ENCODE data around the gene SPOPL. TPM values are rescaled to one million over a fixed set of nuclear protein-coding genes. Genes with fewer than 3 reads are reported as not detected.
"Not testable (repeated sequence)": the region's sequence is repeated elsewhere in the genome, so short reads cannot be mapped to it uniquely, and the experiment has no call there.

The SPOPL gene
- total RNA-seq, 2 experiments from 2014 or later = 15.2 to 15.3 TPM

DNA sequence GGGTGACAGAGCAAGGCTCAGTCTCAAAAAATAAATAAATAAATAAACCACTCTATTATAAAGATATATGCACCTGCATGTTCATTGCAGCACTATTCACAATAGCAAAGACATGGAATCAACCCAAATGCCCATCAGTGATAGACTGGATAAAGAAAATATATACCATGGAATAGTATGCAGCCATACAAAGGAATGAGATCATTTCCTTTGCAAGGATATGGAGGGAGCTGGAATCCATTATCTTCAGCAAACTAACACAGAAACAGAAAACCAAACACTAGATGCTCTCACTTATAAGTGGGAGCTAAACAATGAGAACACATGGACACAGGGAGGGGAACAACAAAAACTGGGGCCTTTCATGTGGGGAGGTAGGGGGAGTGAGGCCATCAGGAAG, 18.8 kb upstream of the SPOPL start:
- H3K4me3 Mint-ChIP-seq; DNase-seq; H3K36me3 Mint-ChIP-seq; H3K27ac Mint-ChIP-seq; H3K9me3 Mint-ChIP-seq (ENCODE audit: low read depth); H3K4me1 Mint-ChIP-seq; ATAC-seq; H3K27me3 Mint-ChIP-seq; CTCF ChIA-PET: not testable (repeated sequence)

- Mint-ChIP-seq H3K36me3 (peaks cover 2% of the 10 kb centered on the region), H3K27me3 (no peaks in the 10 kb centered on the region)
- no peak for ATAC-seq
These were observed 16.6 kb upstream of the SPOPL start for GRCh38 chr2:138485019-138485418.

GRCh38 chr2:138486363-138487198, 15.0 kb upstream of the SPOPL start:
- no peak overlapping the region for H3K4me3 Mint-ChIP-seq
- CTCF ChIA-PET = interaction anchor here (1.4 to 1.5 kb wide), 2 partner anchors 14 to 107 kb away, joined by 3 read pairs; no protein-coding TSS in a partner anchor
- peaks cover 2% of the 10 kb centered on the region for H3K36me3 Mint-ChIP-seq
- H3K9me3 Mint-ChIP-seq (ENCODE audit: low read depth) = peaks cover 2% of the 10 kb centered on the region
- no peak overlapping the region for H3K27ac Mint-ChIP-seq
- DNase-seq = no peak
- ATAC-seq = no peak
- no peaks in the 10 kb centered on the region for H3K27me3 Mint-ChIP-seq
- no peaks in the 10 kb centered on the region for H3K4me1 Mint-ChIP-seq

More at GRCh38 chr2:138485019-138485418, 16.6 kb upstream of the SPOPL start:
- H3K4me3 Mint-ChIP-seq = no peak overlapping the region
- H3K4me1 Mint-ChIP-seq = no peaks in the 10 kb centered on the region
- CTCF ChIA-PET = no interaction called here
- peaks cover 2% of the 10 kb centered on the region for H3K9me3 Mint-ChIP-seq (ENCODE audit: low read depth)
- H3K27ac Mint-ChIP-seq = no peak overlapping the region
- no peak for DNase-seq

DNA sequence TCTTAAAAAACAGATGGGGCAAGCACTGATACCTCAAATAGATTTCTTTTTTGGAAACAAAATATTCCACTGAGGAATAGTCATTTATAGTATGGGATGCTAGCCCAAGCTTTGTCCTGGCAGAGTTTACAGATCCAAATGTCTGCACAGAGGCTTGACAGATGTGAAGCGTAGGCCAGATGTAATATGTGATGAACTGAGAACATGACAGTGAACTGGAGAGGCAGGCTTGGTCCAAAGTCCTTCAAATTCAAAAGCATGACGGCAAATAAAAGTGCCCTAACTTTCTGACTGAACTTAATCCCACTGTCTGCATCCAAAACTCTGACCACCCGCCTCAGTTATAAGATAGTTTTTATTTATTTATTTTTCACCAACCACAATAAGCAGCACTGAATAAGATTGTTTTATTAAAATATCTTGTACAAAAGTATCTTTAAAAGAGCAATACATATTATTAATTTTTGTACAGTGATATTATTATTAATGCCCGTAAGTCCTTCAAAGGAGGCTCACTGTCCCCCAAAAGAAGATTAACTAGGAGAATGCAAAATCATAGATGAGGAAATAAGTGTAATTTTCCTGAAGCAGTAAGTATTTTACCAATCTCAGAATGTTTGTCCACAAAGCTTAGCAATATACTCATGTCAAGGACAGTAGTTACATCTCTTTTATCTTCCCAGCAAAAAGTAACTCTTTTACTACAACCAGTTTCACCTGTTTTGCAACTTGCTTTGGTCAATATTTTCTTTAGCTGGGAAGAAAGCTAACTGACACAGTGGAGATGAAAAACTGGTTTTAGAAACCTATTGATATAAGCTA, 10.7 kb upstream of the SPOPL start:
- no peak for DNase-seq
- CTCF ChIA-PET = no interaction called here
- no peaks in the 10 kb centered on the region for H3K9me3 Mint-ChIP-seq (ENCODE audit: low read depth)
- no peak overlapping the region for H3K4me3 Mint-ChIP-seq
- H3K4me1 Mint-ChIP-seq = no peaks in the 10 kb centered on the region
- no peak for ATAC-seq
- no peak overlapping the region for H3K27ac Mint-ChIP-seq
- H3K27me3 Mint-ChIP-seq = no peaks in the 10 kb centered on the region
- no peaks in the 10 kb centered on the region for H3K36me3 Mint-ChIP-seq

- no peaks in the 10 kb centered on the region for H3K27me3 Mint-ChIP-seq
- H3K27ac Mint-ChIP-seq = no peak overlapping the region
- DNase-seq = no peak
- ATAC-seq = no peak
- no peaks in the 10 kb centered on the region for H3K4me1 Mint-ChIP-seq
- H3K36me3 Mint-ChIP-seq = no peaks in the 10 kb centered on the region
- H3K9me3 Mint-ChIP-seq (ENCODE audit: low read depth) = no peaks in the 10 kb centered on the region
- CTCF ChIA-PET = no interaction called here
- H3K4me3 Mint-ChIP-seq = no peak overlapping the region
These were observed 10.1 kb upstream of the SPOPL start for GRCh38 chr2:138491495-138491862.

GRCh38 chr2:138492160-138492559, 9.4 kb upstream of the SPOPL start:
- Mint-ChIP-seq H3K27me3 (no peaks in the 10 kb centered on the region), H3K4me1 (no peaks in the 10 kb centered on the region), H3K27ac (no peak overlapping the region), H3K36me3 (no peaks in the 10 kb centered on the region), H3K9me3 (ENCODE audit: low read depth) (no peaks in the 10 kb centered on the region), H3K4me3 (no peak overlapping the region)
- CTCF ChIA-PET = no interaction called here
- no peak for ATAC-seq
- DNase-seq = no peak

DNA sequence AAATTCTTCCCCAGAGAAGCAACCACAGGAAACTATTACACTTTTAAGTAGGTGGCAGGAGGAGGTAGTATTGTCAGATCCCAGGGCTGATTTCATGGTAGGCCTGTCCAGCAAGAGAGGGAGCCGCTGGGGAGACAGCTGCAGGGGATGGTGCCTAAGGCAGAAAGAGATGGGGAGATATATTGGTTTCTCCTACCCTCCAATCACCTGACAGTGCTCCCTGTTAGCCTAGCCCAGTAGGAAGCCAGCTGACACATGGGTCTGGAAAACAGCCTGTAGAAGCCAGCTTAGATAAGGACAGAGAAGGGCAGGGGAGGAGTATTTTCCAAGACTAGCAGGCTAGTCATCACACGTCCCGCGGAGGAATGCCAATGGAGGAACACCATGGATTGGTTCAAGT, 8.2 kb upstream of the SPOPL start:
- no peaks in the 10 kb centered on the region for H3K27me3 Mint-ChIP-seq
- H3K4me1 Mint-ChIP-seq = no peaks in the 10 kb centered on the region
- no peaks in the 10 kb centered on the region for H3K9me3 Mint-ChIP-seq (ENCODE audit: low read depth)
- H3K27ac Mint-ChIP-seq = no peak overlapping the region
- CTCF ChIA-PET = no interaction called here
- H3K4me3 Mint-ChIP-seq = no peak overlapping the region
- ATAC-seq = no peak
- DNase-seq = no peak
- H3K36me3 Mint-ChIP-seq = no peaks in the 10 kb centered on the region

GRCh38 chr2:138494265-138494966, 7.2 kb upstream of the SPOPL start:
- Mint-ChIP-seq H3K4me3 (no peak overlapping the region), H3K36me3 (no peaks in the 10 kb centered on the region), H3K9me3 (ENCODE audit: low read depth) (no peaks in the 10 kb centered on the region), H3K27ac (no peak overlapping the region), H3K27me3 (no peaks in the 10 kb centered on the region), H3K4me1 (no peaks in the 10 kb centered on the region)
- DNase-seq = no peak
- ATAC-seq = no peak
- CTCF ChIA-PET = no interaction called here

DNA sequence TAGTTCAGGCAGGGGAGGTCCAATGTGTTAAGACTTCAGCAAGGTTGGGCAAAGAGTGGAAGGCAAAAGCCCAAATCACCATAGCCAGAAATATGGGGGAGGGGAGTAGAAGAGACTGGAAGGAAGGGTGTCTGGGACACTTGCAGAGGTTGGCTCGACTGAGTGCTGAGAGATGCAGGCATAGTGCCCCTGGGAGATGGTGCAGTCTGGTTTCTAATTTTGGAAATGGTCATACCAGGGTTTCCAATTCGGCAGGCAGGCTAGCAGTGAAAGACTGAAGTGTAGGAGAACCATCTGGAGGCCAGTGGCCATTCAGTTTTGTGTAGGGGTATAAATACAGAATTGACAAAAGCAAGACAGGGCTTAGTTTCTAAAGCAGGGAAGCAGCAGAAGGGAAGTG, 6.2 kb upstream of the SPOPL start:
- Mint-ChIP-seq H3K36me3 (no peaks in the 10 kb centered on the region), H3K27me3 (no peaks in the 10 kb centered on the region), H3K9me3 (ENCODE audit: low read depth) (no peaks in the 10 kb centered on the region), H3K4me3 (no peak overlapping the region), H3K4me1 (no peaks in the 10 kb centered on the region), H3K27ac (no peak overlapping the region)
- CTCF ChIA-PET = no interaction called here
- no peak for ATAC-seq
- no peak for DNase-seq

DNA sequence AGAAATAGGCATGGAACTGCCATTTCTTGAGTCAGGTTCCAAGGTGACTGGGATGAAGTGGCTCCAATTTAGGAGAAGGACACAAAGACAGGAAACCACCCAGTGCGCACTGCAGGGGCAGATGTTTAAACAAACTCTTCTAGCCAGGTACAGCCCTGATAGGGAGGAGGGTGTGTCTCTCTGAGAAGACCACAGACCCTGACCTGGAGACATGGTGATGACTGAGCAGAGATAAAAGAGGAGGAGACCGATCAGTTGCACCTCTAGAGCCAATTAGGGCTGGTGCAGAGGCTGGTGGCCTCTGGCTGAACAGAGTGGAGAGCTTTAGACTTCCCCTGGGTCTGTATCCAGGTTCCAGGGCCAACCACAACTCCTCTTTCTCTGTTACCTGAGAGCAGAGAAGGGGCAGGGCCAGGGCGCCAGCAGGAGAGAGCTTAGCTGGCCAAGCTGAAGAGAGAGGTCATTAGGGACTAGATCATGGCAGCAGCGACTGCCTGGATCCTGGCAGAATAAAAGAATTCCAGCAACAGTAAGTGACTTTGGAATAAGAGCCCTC, 5.4 kb upstream of the SPOPL start:
- Mint-ChIP-seq H3K4me1 (peaks cover 4% of the 10 kb centered on the region), H3K4me3 (no peak overlapping the region), H3K27me3 (no peaks in the 10 kb centered on the region), H3K9me3 (ENCODE audit: low read depth) (no peaks in the 10 kb centered on the region), H3K27ac (no peak overlapping the region), H3K36me3 (no peaks in the 10 kb centered on the region)
- CTCF ChIA-PET = no interaction called here
- ATAC-seq (no peak), DNase-seq (no peak)

GRCh38 chr2:138497294-138497693, 4.3 kb upstream of the SPOPL start:
- Mint-ChIP-seq H3K4me1 (peaks cover 6% of the 10 kb centered on the region), H3K4me3 (no peak overlapping the region), H3K27ac (no peak overlapping the region), H3K27me3 (no peaks in the 10 kb centered on the region), H3K36me3 (peaks cover under 1% of the 10 kb centered on the region), H3K9me3 (ENCODE audit: low read depth) (no peaks in the 10 kb centered on the region)
- DNase-seq = no peak
- no peak for ATAC-seq
- CTCF ChIA-PET = no interaction called here

DNA sequence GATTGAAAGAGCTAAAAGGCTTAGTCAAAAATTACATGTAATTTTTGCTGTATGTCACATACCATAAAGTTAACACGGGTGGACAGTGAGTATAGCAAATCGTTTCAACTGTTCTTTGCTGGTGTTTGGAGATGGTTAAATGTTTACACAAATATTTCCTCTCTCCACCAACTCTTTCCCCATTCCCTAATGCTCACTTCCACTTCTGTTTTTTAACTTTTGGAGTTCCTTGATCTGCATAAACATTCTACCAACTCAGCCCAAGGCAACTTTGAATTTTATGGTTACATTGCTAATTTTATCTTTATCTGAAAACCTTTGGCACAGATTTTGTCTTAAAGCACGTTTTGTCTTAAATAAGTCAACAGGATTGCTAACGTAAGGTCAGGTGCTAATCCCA, 1.9 kb upstream of the SPOPL start:
- peaks cover 4% of the 10 kb centered on the region for H3K36me3 Mint-ChIP-seq
- ATAC-seq = no peak
- H3K27me3 Mint-ChIP-seq = no peaks in the 10 kb centered on the region
- H3K27ac Mint-ChIP-seq = no peak overlapping the region
- H3K9me3 Mint-ChIP-seq (ENCODE audit: low read depth) = no peaks in the 10 kb centered on the region
- peaks cover 24% of the 10 kb centered on the region for H3K4me1 Mint-ChIP-seq
- no peak for DNase-seq
- CTCF ChIA-PET = no interaction called here
- H3K4me3 Mint-ChIP-seq = no peak overlapping the region

DNA sequence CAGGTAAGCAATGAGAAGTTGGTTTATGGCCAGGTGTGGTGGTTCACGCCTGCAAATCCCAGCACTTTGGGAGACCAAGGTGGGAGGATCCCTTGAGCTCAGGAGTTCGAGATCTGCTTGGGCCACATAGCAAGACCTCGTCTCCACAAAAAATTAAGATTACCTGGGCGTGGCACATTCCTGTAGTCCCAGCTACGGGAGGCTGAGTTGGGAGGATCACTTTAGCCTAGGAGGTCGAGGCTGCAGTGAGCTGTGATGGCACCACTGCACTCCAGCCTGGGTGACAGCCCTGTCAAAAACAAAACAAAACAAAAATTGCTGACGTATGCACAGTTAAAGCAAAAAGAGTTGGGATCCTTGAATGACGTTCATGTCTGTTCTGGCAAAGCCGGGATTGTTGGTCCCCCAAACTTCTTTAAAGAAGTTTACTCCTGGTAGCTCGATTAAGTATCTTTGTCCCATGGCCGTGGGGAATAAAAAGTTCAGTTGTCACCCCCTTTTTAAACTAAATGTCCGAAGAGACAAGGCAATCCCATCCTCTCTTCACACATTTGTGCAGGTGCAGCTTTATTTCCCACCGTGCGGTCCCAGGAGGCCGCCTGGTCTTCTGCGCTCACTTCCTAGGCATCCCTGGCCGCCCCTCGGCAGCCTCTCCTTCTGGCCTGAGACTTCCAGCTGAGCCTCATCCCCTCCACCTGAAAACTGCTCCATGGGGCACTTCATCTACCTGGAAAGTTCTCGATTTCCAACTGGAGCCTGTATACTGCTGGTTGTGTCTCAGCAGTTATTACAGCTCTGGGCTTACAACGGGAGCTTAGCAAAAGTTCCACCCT, 762 bp upstream of the SPOPL start:
- peaks cover 27% of the 10 kb centered on the region for H3K4me1 Mint-ChIP-seq
- no peak for DNase-seq
- no peaks in the 10 kb centered on the region for H3K27me3 Mint-ChIP-seq
- H3K4me3 Mint-ChIP-seq = peak overlapping the region; percentile 72
- H3K36me3 Mint-ChIP-seq = peaks cover 8% of the 10 kb centered on the region
- peak overlapping the region; percentile 65 for H3K27ac Mint-ChIP-seq
- peak; percentile 0 for ATAC-seq
- H3K9me3 Mint-ChIP-seq (ENCODE audit: low read depth) = no peaks in the 10 kb centered on the region
- CTCF ChIA-PET = interaction anchor here (1.3 kb wide), 2 partner anchors 15 to 101 kb away, joined by 3 read pairs; no protein-coding TSS in a partner anchor
